ENCODE data around the gene FTSJ1.
"Not testable (repeated sequence)": the region's sequence is repeated elsewhere in the genome, so short reads cannot be mapped to it uniquely, and the experiment has no call there.

Gene FTSJ1, protein sequence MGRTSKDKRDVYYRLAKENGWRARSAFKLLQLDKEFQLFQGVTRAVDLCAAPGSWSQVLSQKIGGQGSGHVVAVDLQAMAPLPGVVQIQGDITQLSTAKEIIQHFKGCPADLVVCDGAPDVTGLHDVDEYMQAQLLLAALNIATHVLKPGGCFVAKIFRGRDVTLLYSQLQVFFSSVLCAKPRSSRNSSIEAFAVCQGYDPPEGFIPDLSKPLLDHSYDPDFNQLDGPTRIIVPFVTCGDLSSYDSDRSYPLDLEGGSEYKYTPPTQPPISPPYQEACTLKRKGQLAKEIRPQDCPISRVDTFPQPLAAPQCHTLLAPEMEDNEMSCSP

DNA sequence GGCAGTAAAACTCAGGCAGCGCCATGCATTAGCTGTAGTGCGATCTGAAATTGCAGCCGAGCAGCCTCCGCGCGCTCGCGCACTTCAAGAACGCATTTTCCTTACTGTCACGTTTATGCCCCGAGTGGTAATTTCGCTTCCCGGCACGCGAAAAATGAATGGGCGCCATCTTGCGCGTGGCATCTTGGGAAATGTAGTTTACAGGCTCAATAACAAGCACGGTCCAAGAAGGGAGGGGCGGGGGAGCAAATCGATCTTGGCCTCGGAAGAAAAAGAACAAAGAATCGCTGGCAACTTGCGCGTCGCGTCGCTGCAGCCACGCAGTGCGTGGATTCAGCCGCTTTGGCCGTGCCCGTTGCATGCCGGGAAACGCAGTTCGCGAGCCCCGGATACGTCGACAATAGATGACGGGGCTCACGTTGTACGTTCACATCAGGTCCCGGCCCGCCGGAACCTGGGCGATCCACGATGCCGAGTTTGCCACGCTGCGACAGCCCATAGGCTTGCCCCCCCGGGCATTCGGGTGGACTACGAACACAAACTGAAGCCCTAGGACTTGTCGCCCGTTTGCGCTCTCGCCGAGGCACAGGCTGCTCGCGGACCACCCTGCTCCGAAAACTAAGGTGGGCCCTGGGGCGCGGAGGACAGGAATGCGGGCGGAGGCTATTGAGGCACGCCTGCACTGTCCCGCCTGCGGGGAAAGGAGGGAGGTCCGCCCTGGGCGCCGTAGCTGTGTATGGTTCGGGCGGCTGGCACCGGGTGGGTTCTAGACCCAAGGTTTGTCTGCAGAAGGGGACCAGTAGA is at the start of gene FTSJ1:
Gene FTSJ1 (plus strand): TSS at position 426 of the 804 bp plus-strand sequence. CDS start 1,849 bp downstream, outside the sequence.
- DNase-seq (ENCODE audit: low read depth): peak; percentile 79

DNA sequence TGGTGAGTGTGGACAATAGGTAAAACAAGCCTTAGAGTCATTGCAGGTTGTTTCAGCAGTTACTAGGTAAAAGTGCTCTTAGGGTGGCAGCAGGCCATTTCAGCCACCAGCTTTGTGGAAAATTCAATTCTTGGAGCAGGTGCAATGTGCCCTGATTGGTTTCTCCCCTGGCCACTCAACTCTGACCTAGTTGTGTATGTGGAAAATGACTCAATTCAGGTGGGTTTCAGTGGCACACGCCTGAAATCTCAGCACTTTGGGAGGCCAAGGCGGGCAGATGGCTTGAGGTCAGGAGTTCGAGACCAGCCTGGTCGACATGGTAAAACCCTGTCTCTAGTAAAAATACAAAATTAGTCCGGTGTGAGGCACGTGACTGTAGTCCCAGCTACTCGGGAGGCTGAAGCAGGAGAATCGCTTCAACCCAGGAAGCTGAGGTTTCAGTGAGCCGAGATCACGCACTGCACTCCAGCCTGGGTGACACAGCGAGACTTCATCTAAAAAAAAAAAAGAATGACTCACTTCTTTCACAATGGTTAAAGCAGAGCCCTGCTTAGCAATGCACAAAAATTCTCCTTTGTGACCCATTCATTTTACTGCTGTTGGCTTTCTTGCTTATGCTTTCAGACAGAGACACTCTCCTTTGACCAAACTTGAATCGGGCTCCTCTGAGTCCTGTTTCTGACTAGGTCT is 48.8 kb upstream of the FTSJ1 start:
- DNase-seq (ENCODE audit: low read depth): not testable (repeated sequence)

DNA sequence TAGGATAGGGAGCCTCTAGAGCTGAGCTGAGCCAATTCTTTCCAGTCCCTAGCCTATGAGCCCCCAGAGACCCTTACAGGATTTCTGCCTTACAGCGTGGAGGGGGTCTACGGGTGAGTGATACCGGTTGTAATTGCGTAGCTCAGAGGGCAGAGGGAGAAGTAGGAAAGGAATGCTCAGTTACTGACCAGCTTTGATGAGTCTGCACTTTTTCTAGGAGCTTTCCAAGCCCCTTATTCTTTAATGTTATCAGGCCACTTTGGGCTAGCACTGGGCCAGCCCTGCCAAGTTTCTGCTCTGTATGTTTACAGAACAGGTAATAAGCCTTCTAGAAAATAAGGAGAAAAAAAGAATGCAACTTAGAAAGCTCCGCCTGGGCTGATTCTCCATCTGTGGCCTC is 46.4 kb upstream of the FTSJ1 start:
- not testable (repeated sequence) for DNase-seq (ENCODE audit: low read depth)

DNA sequence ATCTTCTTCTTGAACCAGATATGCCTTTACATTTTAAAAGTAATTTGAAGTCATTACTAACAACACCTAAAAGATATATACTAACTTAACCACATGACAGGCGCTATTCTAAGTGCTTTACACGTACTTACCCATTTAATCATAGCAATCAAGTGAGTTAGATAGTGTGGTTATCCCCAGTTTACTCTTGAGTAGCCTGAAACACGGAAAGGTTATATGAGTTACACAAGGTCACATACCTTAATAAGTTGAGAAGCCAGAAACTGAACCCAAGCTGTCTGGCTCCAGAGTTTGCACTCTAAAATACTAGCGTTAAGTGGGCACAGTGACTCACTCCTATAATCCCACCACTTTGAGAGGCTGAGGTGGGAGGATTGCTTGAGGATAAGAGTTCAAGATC is 45.8 kb upstream of the FTSJ1 start:
- not testable (repeated sequence) for DNase-seq (ENCODE audit: low read depth)

DNA sequence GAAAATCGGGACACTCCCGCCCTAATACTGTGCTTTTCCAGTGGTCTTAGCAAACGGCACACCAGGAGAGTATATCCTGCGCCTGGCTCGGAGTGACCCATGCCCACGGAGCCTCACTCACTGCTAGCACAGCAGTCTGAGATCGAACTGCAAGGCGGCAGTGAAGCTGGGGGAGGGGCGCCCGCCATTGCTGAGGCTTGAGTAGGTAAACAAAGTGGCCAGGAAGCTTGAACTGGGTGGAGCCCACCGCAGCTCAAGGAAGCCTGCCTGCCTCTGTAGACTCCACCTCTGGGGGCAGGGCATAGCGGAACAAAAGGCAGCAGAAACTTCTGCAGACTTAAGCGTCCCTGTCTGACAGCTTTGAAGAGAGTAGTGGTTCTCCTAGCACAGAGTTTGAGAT is 42.3 kb upstream of the FTSJ1 start:
- DNase-seq (ENCODE audit: low read depth): not testable (repeated sequence)

DNA sequence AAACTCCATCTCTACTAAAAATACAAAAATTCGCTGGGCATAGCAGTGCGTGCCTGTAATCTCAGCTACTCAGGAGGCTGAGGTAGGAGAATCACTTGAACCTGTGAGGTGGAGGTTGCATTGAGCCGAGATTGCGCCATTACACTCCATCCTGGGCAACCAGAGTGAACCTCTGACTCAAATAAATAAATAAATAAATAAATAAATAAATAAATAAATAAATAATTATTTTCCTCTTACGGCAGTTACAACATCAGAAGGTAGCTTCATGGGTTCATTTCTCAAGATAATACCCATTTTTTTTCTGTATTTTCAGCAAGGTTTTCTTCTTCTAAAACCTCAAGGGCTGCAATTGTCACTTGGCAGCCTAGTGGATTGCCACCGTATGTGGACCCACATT is 28.8 kb upstream of the FTSJ1 start:
- DNase-seq (ENCODE audit: low read depth): not testable (repeated sequence)

DNA sequence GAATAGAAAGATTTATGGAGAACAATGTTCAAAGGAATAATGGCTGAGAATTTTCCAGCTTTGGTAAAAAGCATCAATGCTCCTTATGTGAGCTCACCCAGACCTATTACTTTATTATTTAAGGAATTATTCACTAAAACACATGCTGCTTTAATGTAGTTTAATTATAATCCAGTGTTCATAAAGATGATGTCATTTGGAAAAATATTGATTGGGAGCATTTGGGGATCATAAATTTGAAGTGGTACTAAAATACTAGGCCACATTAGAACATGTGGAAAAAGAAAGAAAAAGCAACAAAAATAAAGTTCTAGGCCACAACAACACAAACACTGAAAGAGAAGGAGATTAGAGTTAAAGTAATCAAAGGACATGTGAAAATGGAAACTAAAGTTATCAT is 25.9 kb upstream of the FTSJ1 start:
- DNase-seq (ENCODE audit: low read depth): no peak

DNA sequence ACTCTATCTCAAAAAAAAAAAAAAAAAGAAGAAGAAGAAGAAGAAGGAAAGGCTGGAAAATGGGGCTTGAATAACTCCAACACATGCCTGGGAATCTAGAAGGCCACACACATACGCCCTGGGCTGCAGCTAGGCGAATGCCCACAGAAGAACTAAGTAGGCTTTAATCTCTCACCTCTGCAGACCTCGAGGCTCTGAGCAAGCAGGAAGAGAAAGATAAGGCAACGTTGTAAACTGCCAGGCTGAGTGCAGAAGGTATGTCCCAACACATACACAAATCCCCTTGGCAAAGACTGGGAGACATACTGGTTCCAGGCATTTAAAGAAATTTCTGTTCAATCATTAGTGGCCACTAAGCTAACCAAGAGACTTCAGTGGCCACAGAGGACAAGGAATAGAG is 24.3 kb upstream of the FTSJ1 start:
- DNase-seq (ENCODE audit: low read depth): no peak

DNA sequence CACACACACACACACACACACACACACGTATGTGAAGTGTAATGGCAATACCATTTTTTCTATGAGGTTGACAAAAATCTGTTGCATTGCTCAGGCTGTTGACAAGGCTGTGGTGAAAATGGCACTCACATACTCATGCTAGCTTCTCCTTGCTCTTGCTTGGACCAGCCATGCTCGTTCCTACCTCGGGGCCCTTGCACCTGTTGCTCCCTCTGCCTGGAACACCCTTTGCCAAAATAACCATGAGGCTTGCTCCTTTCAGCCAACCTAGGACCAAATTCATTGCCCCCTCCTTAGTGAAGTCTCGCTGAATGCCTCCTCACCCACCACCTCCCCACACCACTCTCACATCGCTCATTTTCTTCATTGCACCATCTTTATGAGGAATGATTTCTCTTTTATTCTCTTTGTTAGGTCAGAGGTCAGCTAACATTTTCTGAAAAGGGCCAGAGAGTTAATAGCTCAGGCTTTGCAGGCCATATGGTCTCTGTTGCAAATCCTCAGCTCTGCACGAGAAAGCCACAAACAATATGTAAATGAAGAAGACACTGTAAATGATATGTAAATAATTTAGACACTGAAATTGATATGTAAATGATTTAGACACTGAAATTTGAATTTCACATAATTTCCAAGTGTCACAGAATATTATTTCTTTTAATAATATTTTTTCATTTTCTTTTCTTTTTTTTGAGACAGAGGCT is 19.2 kb upstream of the FTSJ1 start:
- DNase-seq (ENCODE audit: low read depth): no peak

DNA sequence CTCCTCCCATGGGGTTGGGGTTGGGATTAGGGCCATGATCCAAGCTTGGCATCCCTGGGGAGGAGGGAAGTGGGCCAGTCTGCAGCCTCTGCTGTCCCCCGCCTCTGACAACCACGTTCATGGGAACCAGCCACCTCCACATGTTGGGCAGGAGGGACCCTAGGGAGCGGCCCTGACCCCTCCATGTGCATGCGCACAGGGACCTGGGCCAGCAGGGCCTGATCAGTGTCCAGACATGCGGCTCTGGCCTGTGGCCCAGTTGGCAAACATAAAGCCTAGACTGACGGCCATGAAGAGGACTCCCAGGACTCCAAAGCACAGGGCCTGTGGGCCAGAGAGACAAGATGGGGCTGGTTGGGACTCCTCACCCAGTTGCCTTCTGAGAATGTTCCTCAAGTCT is 17.3 kb upstream of the FTSJ1 start:
- DNase-seq (ENCODE audit: low read depth): no peak

DNA sequence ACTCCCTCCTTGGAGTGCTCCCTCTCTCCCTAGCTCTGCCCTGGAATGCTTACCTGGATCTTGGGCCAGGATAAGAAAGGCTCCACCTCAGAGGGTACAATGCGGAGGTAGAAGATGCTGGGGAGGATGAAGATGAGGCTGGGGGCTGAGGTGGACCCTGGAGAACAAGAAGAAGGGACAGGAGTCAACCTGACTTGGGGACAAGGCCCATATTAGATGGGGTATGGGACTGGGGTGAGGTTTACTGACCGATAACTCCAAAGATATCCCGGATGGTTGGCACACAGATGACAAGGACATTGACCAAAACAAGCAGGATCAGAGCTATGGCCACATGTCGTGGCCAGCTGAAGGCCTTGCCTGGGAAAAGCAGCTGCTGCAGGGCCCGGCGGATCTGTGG is 16.5 kb upstream of the FTSJ1 start:
- no peak for DNase-seq (ENCODE audit: low read depth)

DNA sequence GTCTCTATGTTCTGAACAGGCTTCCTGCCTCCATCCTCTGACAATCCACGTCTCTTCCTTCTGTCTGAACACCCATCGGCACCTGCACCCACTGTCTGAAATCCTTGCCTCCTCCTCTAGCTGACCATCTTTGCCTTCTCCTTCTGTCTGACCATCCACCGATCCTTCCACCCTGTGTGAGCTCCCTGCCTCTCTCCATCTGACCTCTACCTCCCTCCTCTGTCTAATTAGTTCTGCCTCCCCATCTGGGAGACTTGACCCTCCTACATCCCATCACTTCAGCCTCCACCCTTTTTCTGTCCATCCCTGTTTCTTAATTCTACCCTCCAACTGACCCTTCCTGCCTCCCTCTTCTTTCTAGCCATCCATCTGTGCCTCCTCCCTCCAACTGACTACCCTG is 16.0 kb upstream of the FTSJ1 start:
- no peak for DNase-seq (ENCODE audit: low read depth)

DNA sequence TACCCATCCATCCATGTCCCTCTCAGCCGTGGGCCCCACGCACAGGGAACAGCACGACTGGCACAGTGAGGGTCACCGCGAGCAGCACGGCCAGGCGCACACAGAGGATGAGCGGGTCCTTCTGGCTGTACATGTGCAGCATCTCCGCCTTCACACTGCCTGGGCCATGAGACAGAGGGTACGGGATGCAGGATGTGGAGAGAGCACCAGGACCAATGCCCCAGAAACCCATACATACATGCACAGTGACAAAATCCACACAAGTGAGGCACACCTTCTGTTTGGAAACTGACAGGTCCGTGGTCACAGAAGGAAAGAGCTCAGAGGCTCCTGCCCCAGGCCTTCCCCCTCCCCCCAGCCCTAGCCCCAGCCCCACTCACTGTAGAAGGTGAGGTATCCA is 15.4 kb upstream of the FTSJ1 start:
- no peak for DNase-seq (ENCODE audit: low read depth)

DNA sequence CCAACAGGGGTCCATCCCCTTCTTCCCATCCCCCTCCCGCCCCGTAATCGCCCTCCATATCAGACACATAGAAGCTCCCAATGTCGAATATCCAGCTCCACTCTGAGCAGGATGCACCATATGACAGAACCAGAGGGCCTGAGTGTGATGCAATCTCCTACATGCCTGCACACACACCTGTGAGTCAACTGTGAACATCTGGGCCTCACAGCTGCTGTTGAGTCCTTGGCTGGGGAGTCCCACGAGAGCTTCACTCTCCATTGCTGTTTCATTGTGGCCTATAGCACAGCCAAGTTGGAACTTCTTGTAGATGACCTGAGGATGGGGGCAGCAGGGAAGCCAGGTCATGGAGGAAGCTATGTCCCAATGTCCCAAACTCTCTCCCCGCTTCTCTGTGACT is 14.2 kb upstream of the FTSJ1 start:
- DNase-seq (ENCODE audit: low read depth): no peak

DNA sequence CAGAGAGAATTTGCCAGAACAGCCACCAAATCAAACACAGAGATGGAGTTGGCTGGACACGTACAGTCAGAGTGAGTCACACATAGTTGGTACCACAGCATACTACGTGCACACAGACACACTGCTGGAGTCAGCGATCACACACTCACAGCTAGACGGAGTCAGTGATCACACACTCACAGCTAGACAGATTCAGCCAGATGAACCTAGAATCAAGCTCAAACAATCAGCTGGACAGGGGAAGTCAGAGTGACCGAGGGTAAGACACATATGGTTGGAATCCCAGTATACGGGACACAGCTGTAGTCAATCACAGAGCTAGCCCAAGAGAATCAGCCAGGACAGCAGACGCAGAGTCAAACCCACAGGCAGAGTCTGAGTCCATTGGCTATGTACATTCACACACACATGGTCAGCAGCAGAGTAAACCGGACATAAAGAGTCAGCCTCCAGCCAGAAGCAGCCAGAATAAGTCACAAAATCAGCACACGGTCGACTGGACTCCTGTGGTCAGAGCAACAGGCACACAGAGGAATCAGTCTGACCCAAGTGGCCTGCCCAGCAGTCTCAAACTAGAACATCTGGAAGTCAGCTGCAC is 10.6 kb upstream of the FTSJ1 start:
- DNase-seq (ENCODE audit: low read depth): no peak

DNA sequence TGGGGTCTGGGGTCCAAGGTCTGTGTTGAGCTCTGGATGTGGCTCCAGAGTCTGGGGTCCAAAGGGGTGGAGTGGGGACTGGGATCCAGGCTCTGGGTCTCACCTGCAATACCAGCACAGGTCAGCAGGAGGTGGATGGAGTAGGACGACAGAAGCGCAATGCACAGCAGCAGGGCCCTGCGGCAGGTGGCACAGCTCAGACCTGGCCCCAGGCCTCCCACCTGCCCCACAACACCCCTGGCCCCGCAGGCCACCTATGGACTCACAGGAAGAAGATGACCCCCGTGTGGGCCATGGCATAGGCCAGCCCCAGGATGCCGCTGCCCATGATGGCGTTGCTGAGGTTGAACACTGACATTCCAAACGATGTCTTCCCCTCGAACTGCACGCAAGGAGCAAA is 9.3 kb upstream of the FTSJ1 start:
- no peak for DNase-seq (ENCODE audit: low read depth)

DNA sequence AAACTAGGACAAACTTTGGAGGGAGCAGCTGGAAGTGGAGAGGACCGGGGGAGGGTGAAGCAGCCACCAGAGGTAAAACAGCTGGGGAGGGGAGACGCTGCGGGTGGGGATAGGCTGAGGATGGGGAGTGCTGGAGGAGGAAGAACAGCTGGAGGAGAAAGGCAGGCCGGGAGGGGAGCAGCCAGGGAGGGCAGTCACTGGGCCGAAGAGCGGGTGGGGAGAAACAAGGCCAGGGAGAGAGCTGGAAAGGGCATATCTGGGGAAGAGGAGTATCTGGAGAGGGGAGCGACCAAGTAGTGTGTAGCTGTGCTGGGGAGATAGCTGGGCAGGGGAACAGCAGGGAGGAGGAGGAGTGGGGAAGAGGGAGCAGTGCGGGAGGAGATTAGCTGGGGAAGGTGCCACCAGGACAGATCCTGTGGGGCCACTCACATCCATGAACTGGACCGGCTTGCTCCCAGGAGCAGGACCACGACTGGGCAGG is 8.7 kb upstream of the FTSJ1 start:
- DNase-seq (ENCODE audit: low read depth): no peak

DNA sequence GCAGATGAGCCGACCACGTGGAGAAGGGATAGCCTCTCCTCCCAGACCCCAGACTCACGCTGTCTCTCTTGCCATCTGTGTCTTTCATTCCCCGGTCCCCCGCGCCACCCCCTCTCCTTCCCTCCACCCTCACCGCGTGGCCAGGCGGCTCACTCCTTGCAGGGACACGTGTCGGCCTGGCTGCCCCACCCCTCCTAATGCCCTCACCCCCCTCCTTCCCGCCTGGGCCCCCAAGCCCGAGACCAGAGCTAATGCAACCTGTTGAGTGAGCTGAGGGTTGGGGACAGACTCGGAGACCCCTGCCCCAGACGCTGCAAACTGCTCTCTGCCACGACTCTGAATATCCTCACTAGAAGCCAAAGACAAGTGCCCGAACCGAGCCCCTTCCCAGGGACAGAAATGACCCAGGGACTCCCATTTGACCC is 7.7 kb upstream of the FTSJ1 start:
- peak; percentile 22 for DNase-seq (ENCODE audit: low read depth)

DNA sequence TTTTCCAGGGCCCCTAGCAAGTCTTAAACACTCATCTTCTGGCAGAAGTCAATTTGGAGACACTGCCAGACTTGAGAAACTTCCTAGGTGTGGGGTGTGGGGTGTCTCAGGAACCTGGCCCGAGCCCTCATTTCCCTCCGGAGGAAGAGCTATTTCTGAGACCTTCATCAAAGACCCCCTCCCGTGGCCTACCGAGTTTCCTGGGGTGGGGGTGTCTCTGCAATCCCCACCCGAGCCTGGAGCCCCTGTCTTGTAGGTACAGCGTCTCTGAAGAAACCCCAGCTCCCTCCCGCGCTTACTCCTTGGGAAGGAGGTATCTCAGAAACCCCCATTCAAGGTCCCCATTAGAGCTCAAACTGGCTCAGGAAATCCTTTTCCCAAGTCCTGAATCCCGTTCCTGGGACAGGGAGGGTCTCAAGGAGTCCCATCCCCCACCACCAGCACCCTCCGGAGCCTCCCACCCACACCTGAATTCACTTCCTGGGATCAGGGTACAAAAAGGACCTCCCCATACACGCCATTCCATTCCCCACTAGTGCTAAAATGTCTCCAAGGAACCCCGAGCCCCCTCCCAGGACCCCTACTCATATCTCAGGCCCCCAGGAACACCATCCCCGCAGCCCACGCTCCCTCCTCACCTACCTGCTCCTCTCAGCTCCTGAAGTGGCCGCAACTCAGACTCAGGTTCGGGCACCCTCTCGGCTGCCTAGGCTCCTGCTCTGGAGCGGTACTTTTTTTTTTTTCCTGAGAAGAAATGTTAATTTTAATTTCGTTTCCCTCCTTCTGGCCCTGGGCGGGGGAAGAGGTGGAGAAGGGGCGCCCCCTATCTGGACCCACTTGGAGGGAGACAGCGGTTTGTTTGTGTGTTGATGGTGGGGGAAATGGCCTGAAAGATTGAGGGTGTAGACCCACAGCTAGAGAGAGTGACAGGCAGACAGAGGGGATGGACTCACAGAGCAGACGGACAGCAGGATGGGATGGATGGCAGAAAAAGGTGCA is 7.0 kb upstream of the FTSJ1 start:
- DNase-seq (ENCODE audit: low read depth): no peak

DNA sequence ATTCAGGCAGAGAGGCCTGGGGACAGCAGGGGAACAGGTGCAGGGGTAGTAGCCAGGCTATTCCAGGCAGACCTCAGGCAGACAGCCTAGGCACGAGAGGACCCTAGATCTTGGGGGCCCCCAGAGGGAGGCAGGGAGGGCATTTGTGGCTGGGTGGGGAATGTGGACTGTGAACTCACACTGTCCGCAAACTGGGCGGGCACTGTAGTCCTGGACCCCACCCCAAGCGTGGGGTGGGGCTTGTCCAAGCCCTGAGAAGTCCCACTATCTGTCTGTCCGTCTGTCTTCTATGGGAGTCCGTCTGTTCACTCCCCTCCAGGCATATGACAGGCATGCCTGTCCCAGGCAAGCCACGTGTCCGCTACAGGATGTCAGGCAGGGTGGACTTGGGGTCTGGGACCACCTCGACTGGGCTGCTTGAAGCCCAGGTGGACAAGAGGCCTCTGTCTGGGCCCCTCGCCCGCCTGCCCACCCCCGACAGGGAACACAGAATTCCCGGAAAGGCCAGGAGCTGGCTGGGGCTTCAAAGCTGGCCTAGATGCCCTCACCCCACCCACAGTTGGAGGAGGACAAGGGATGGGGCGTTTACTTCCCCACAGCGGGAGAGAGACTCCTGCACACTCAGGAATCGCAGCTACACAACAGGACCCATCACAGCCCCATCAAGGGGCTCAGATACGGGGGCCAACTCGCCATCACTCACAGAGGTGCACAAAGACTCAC is 5.7 kb upstream of the FTSJ1 start, which contains the start of gene SLC38A5:
Gene SLC38A5 (minus strand): TSS at position 151 of the 723 bp plus-strand sequence. CDS start 2,336 bp downstream, outside the sequence.
- no peak for DNase-seq (ENCODE audit: low read depth)
